Activated naive CD4-positive, alpha-beta T cell treated with anti-CD3 and anti-CD28 coated beads, Interleukin-2, amount 50 U/mL, for 72 hours (primary cell): ENCODE data around the gene SLC24A3. TPM values are rescaled to one million over a fixed set of nuclear protein-coding genes. Genes with fewer than 3 reads are reported as not detected.

Experiments
- ATAC-seq, 2 donors: fragments of 150-1000 bp; cut with Tn5 transposase; 2 replicates each; pipeline ENCODE4 v1.10.0; 2021; ENCODE audit warnings: mild to moderate bottlenecking in 2 of 2, moderate library complexity in 2 of 2
- DNase-seq, 2 donors: peaks; one replicate each; pipeline ENCODE4 v3.0.0; 2021 to 2022; ENCODE audit warnings: low spot score in 2 of 2
- H3K27ac Mint-ChIP-seq, 2 donors: one replicate each; pipeline ENCODE4 v1.8.0; 2022; ENCODE audit warnings: mild to moderate bottlenecking in 2 of 2, mixed read lengths in 2 of 2
- H3K36me3 Mint-ChIP-seq, 2 donors: one replicate each; pipeline ENCODE4 v1.8.0; 2022; ENCODE audit warnings: mixed read lengths in 2 of 2
- H3K9me3 Mint-ChIP-seq, 2 donors: one replicate each; pipeline ENCODE4 v1.8.0; 2022; ENCODE audit warnings: mixed read lengths in 2 of 2
- total RNA-seq, 2 donors: library from RNA; stranded (reverse); gene quantifications; one replicate each; pipeline ENCODE4 v1.2.3, GENCODE V29; 2022

The SLC24A3 gene
- total RNA-seq: not detected

DNA sequence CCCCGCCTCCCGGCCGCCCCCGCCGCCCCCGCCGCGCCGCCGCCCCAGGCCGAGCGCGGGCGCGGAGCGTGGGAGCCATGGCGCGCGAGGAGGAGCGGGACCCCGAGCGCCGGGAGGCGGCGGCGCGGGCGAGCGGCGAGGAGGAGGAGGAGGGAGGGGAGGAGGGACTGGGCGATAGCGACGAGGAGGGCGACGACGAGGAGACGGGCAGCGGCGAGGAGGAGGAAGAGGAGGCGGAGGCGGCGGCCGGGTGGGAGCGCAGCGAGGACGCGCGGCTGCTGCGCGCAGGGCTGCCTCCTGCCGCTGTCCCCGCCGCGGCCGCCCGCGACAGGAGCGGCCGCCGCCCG lies at the start of gene SLC24A3:
Gene SLC24A3, plus strand, starts transcription at position 174 of the 347 bp plus-strand sequence.
- no peaks in the 10 kb centered on the region for H3K36me3 Mint-ChIP-seq

DNA sequence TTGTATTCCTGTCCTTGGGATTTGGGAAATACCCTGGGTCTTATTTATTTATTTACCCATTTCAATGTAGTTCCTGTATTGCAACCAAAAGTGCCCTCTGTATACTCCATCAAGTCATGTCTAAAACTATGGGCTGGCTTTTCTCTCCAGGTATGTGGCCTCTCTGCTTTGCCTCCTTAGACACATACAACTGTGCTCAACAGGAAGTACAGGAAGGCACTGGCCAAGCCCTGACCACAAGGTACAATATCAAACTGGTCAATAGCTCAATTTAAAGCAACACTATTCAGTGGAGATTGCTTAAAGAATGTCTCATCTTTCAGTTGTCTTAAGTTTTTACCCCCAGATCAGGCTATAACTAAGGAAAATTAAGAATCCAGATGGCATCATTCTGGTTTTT lies 42.3 kb upstream of the SLC24A3 start:
- Mint-ChIP-seq H3K27ac (no peak overlapping the region), H3K9me3 (peaks cover 8 to 23% of the 10 kb centered on the region in 2 donors), H3K36me3 (peaks cover 0 to 12% of the 10 kb centered on the region in 2 donors)
- ATAC-seq: no peak
- no peak for DNase-seq

More for the DNA sequence above, at the start of gene SLC24A3:
- H3K9me3 Mint-ChIP-seq: no peaks in the 10 kb centered on the region
- no peak within 1 kb of the TSS for H3K27ac Mint-ChIP-seq
- ATAC-seq (no peak), DNase-seq (no peak)

- H3K36me3 Mint-ChIP-seq: peaks cover 0 to 8% of the 10 kb centered on the region in 2 donors
- H3K27ac Mint-ChIP-seq: peak overlapping the region in 1 of 2 donors; percentile 76
- no peak for ATAC-seq
- H3K9me3 Mint-ChIP-seq: peaks cover 8 to 12% of the 10 kb centered on the region in 2 donors
- no peak for DNase-seq
Measured at GRCh38 chr20:19172637-19173036, 39.8 kb upstream of the SLC24A3 start.

DNA sequence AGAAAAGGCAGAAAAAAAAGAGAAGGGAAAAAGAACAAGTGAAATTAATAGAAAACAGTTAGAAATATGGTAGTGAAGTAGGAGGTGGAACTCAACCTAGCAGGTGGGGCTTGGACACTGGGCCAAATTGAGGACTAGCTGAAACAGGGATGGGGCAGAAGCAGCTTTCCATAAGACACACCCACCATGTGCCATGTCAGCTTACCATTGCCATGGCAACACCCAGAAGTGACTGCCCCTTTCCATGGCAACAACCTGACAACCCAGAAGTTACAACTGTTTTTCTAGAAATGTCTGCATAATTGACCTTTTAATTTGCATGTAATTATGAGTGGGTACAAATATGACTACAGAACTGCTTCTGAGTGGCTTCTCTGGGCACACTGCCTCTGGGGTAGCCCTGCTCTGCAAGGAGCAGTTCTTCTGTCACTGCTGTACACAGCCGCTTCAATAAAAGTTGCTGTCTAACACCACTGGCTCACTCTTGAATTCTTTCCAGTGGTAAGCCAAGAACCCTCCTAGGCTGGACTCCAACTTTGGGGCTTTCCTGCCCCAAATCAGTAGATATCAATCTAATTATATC lies 35.9 kb upstream of the SLC24A3 start:
- ATAC-seq (no peak), DNase-seq (no peak)
- no peak overlapping the region for H3K27ac Mint-ChIP-seq
- H3K36me3 Mint-ChIP-seq: no peaks in the 10 kb centered on the region
- peaks cover 4% of the 10 kb centered on the region in 2 donors for H3K9me3 Mint-ChIP-seq

DNA sequence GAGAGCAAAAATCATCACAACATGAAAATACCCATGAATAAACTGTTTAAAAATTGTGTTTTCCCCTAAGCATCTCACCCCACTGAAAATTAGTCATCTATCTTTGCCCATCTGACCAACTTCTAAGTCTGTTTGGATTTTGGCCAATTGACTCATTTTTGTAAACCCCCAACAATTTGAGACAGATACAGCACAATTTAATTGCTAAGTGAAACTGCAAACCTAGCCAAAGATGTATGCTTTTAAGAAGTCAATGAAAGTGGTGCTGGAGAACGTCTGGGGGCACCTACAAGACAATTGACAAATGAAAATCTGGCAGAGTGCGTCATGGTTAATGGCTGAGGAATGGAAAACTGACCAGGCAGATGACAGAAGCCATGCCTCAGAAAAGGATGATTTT lies 30.9 kb upstream of the SLC24A3 start:
- Mint-ChIP-seq H3K36me3 (no peaks in the 10 kb centered on the region), H3K9me3 (peaks cover 0 to 5% of the 10 kb centered on the region in 2 donors), H3K27ac (no peak overlapping the region)
- DNase-seq (no peak), ATAC-seq (no peak)

DNA sequence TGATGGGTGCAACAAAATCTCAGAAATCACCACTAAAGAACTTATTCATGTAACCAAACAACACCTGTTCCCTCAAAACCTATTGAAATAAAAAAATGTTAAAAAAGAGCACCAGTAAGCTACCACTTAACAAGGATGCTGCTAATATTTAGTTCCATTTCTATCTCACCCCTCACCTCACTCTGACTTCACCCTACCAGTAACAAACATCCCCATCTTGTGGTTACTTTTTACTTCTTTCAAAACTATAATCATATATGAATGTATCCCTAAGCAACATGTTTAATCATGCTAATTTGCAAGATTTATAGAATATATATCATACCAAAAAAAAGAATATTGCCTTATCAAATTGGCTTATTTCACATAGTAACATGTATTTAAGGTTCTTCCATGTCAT lies 27.4 kb upstream of the SLC24A3 start:
- Mint-ChIP-seq H3K36me3 (no peaks in the 10 kb centered on the region), H3K9me3 (peaks cover 7 to 10% of the 10 kb centered on the region in 2 donors), H3K27ac (no peak overlapping the region)
- no peak for DNase-seq
- no peak for ATAC-seq

DNA sequence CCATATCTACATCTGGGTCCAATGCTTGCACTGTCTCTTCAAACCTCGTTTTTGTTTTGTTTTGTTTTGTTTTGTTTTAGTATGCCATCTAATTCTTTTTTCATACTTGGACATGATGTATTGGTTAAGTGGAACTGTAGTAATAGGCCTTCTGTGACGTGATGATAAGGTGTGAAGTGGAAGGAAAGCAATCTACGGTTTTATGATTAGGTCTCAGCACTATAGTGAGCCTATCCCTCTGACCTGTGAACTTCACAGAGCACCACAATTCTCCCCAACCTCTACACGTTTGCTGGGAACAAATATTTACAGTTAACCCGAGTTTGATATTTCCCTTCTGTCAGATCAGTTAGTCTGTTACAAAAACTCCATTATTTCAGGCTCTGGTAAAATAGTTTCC lies 19.1 kb upstream of the SLC24A3 start:
- no peaks in the 10 kb centered on the region for H3K36me3 Mint-ChIP-seq
- ATAC-seq (no peak), DNase-seq (no peak)
- H3K9me3 Mint-ChIP-seq: peaks cover 10 to 13% of the 10 kb centered on the region in 2 donors
- H3K27ac Mint-ChIP-seq: no peak overlapping the region

DNA sequence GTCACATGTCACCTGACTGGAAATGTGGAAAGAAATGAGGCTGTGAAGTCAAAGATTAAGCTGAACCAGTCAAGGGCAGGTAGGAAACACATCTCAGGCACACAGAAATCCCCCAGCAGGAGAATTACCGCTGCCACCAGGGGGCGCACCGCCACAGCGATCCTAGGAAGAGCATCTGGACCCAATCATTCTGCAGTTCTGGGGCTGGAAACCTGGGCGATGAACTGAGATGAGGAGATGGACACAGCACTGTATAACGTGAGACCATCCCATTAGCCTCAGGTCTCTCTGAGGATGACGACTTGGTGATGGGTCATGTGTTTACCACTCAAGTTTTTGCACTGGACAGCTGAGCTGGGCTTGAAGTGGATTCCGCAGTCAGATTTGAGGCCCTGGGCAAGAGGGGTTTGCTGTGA lies 6.5 kb upstream of the SLC24A3 start:
- H3K27ac Mint-ChIP-seq: no peak overlapping the region
- peaks cover 0 to 3% of the 10 kb centered on the region in 2 donors for H3K9me3 Mint-ChIP-seq
- ATAC-seq (peak in 1 of 2 donors; percentile 72), DNase-seq (peak in 1 of 2 donors; percentile 84)
- H3K36me3 Mint-ChIP-seq: no peaks in the 10 kb centered on the region

GRCh38 chr20:19207541-19207940 lies 4.9 kb upstream of the SLC24A3 start:
- Mint-ChIP-seq H3K27ac (no peak overlapping the region), H3K9me3 (no peaks in the 10 kb centered on the region), H3K36me3 (no peaks in the 10 kb centered on the region)
- ATAC-seq (no peak), DNase-seq (no peak)

DNA sequence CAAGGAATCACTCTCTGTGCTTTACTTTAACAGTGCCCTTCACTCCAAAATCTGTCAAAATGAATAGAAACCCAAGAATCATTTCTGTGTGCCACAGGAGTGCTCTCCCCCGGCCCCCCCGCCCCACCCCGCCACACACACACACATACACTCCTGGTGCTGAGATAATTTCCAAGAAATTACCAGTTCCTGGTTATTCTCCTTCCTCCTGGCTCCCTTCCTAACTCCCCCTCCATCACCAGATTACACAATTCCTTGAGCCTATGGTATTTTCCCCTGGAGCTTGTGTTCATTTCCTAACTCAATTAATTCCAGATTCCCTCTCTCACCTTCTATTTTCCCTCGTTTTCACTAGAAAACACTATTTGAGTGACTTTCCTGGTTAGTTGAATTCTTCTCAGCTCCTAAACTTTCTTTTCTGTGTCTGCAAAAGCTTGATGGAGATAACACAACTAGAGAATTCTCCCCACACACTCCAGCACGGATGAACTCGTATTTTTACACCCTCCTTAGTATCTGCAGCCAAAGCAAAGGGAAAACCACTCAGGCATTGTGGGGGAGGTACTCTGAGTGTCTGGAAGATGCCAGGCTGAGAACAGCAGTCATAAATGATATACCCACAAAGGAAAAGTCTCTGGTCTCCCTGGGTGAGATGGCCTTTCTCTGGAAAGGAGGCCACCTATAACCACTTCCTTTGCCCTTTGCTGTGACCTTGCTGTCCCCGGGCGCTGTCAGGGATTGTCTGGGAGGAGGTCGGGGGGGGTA lies 1.9 kb upstream of the SLC24A3 start:
- no peak overlapping the region for H3K27ac Mint-ChIP-seq
- no peaks in the 10 kb centered on the region for H3K36me3 Mint-ChIP-seq
- no peak for DNase-seq
- ATAC-seq: no peak
- H3K9me3 Mint-ChIP-seq: no peaks in the 10 kb centered on the region

DNA sequence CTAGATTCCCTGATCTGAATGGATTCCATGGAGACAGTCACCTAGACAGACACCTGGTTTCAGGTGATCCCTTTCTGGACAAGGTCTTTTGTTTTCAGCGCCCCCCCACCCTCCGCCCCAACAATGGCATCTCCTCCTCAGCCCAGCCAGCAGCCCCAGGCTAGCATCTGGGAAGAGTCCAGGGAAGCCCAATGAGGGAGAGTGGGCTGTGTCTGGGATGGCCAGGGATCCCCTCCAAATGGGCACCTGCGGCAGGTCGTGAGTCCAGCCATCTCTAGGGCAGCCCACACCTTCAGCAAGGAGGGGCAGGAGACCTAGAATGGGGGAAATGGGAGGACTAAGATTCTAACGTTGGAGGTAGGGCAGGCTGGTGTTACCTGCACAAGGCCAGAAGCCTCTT lies 1.2 kb upstream of the SLC24A3 start:
- Mint-ChIP-seq H3K27ac (no peak overlapping the region), H3K36me3 (no peaks in the 10 kb centered on the region), H3K9me3 (no peaks in the 10 kb centered on the region)
- ATAC-seq (no peak), DNase-seq (no peak)

- no peak for DNase-seq
- Mint-ChIP-seq H3K27ac (no peak overlapping the region), H3K9me3 (no peaks in the 10 kb centered on the region), H3K36me3 (no peaks in the 10 kb centered on the region)
- ATAC-seq: no peak
Measured at GRCh38 chr20:19211661-19212468, 577 bp upstream of the SLC24A3 start.

- ATAC-seq (peak in 1 of 2 donors; percentile 89), DNase-seq (peak in 1 of 2 donors; percentile 31)
- no peak overlapping the region for H3K27ac Mint-ChIP-seq
- no peaks in the 10 kb centered on the region for H3K9me3 Mint-ChIP-seq
- H3K36me3 Mint-ChIP-seq: no peaks in the 10 kb centered on the region
Measured at GRCh38 chr20:19212821-19213502, 520 bp downstream of the SLC24A3 start.

DNA sequence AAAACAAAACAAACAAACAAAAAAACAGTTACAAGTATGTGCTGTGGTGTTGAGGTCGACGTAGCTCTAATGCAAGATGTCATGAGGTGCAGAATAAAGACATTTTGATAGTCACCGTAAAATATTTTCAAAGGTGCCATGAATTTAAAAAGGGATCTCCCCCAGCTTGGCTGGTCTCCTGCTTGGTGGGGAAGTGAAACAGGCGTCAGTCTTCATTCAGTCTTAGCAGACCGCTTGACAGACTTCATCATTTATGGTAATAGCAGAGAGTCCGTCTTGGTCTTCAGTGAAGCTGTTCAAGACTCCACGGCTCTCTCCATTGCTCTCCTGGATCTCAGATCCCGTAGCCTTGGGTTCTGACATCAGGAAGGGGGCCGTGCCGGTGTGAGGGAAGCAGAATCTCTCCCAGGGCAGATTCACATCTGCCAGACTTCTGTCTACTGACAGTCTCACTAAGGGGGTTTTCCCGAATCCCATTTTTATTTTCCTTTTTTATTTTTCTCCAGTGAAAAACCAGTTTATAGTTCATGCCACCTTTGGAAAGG lies 1.6 kb downstream of the SLC24A3 start:
- Mint-ChIP-seq H3K27ac (no peak overlapping the region), H3K36me3 (no peaks in the 10 kb centered on the region), H3K9me3 (no peaks in the 10 kb centered on the region)
- DNase-seq: no peak
- no peak for ATAC-seq

- Mint-ChIP-seq H3K27ac (no peak overlapping the region), H3K9me3 (no peaks in the 10 kb centered on the region), H3K36me3 (no peaks in the 10 kb centered on the region)
- no peak for DNase-seq
- ATAC-seq: no peak
Measured at GRCh38 chr20:19218411-19218810, 6.0 kb downstream of the SLC24A3 start.

DNA sequence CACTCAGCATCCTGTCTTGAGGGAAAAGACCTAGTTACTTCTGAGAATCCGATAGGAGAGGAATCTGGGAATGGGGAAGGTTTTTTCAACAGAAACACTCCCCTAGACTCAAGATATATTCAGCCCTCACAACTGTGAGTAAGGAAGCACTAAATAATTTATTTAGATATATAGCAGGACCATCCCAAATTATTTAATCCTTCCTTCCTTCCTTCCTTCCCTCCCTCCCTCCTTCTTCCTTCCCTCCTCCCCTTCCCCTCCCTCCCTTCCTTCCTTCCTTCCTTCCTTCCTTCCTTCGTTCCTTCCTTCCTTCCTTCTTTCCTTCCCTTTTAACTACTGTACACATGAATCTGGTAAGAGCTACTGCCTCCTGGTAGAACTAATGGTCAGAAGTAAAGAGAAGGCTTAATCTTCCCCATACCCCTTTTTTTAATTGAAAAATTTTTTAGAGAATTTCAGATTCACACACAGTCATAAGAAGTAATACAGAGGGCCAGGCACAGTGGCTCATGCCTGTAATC lies 10.1 kb downstream of the SLC24A3 start:
- Mint-ChIP-seq H3K9me3 (peaks cover 5 to 9% of the 10 kb centered on the region in 2 donors), H3K27ac (no peak overlapping the region), H3K36me3 (no peaks in the 10 kb centered on the region)
- ATAC-seq (no peak), DNase-seq (no peak)
